Retina (tissue), 1 donor: Measurements from ENCODE around the gene LRSAM1.

Source experiments
- DNase-seq: peaks from one replicate; pipeline ENCODE4 v3.0.0-alpha.2; 2016

LRSAM1 gene

DNA sequence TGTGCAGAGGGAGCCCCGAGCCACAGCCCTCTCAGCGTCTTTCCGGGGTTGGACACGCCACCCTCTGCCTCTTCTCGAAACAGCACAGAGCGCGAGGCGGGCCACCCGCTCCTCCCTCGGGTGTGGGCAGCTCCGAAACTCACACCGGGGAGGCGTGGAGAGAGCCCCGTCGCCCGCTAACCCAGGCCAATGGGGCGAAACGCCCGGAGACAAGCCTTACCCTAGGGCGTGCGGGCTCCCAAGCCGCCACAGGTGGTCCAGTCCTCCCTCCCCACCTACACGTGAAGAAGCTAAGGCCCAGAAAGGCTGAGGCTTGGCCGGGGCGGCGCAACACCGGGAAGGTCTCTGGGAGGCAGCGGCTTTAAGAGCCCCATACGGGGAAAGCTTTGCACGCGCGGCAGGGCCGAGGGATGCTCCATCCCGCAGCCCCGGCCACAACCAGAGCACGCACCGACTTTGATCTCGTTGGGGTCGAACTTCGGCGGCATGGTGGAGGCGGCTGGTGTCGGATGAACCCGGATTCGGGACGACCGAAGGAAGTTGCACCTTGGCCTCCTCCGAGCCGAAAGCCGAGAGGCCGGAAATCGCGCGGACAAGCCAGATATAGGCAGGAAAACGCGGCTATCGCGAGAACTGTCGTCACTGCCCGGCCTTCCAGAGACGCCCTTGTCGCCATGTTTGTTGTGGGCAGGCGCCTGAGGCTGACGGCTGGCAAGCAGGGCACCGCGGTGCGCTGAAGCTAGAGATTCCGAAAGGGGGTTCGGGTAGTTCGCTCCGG, at the start of gene LRSAM1, which contains the start of gene RPL12:
TSS of gene LRSAM1 (plus strand) at position 681 of the 778 bp plus-strand sequence. CDS start 3,018 bp downstream, outside the sequence.
TSS of gene RPL12 (minus strand) at position 577 of the 778 bp plus-strand sequence. CDS start at position 488, 89 bp downstream.
- DNase-seq, result peak; percentile 99

DNA sequence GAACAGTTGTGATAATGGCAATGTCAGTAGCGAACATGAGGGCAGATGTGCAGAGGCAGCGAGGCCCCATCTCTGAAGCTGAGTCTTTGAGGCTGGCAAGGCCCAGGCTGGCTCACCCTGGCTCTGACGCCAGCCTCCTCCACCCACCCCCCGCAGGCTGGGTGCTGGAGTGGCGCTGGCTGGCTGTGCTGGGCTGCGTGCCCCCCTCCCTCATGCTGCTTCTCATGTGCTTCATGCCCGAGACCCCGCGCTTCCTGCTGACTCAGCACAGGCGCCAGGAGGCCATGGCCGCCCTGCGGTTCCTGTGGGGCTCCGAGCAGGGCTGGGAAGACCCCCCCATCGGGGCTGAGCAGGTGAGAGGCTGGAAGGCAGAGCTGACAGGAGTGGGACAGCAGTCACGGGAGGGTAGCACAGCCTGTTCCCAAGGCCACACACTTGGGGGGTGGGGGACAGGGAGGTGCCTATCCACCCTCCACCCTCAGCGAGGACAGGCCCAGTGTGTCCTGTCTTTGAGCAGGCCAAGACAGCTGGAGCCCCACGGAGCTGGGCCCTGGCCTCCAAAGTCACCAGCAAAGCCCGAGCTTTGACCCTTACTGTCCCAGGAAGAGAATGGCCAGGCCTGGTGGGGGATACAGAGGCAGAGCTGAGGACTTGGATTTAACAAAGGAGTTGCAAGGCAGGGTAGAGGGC, 48.8 kb upstream of the LRSAM1 start:
- no peak for DNase-seq

DNA sequence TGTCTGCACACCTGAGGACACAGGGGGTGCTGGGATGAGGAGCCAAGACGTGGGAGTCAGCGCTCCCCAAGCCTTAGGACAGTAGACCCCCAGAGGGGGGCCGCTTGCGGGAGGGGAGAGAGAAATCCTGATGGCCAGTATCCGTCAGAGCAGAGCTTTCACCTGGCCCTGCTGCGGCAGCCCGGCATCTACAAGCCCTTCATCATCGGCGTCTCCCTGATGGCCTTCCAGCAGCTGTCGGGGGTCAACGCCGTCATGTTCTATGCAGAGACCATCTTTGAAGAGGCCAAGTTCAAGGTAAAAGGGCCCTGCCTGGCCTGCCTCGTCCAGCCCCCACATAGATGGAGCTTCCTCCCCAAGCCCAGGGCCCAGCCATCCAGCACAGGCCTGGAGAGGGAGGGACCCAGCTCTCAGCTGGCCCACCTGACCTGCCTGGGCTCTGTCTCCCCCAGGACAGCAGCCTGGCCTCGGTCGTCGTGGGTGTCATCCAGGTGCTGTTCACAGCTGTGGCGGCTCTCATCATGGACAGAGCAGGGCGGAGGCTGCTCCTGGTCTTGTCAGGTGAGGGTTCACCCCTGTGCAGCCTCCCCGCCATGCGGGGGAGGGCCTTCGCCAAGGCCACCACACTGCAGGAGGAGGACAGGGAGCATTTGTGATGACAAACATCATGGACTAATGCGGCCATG, 47.7 kb upstream of the LRSAM1 start:
- DNase-seq, result no peak

DNA sequence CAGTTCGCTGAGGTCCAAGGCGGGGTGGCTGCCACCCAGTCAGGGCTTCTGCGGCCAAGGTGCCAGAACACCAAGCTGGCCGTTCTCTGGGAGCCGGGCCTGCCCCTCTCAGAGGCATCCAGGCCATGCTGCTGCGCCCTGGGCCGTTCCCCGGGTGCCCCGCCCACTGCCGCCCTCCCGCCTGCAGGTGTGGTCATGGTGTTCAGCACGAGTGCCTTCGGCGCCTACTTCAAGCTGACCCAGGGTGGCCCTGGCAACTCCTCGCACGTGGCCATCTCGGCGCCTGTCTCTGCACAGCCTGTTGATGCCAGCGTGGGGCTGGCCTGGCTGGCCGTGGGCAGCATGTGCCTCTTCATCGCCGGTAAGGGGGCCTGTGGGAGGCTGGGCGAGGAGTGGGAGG, 46.7 kb upstream of the LRSAM1 start:
- no peak for DNase-seq

DNA sequence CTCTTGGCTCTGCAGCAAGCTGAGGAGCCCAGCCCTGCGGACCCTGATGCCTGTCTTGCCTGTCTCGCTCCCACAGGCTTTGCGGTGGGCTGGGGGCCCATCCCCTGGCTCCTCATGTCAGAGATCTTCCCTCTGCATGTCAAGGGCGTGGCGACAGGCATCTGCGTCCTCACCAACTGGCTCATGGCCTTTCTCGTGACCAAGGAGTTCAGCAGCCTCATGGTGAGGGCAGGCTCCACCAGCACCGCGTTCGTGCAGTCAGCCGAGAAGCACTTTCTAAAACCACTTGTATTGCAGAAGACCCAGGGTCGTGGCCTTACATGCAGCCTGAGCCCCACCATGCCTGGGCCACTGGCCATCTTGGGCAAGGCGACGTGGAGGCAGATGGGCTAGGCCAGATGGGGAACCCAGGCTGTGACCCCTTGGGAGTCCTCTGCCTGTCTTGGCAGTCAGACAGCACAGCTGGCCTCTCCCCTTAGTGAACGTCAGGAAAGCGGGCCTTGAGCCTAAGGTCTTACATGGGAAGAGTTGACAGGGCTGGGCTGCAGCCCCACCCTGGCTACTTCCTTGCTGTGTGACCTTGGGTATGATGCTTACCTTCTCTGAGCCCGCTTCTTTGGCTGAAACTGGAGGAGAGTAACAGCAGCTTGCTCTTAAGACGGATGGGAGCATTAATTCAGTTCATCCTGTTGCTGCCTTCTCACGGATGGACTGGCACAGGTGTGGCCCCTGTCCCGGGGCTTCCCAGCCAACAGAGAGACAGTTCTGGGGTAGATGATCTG, 45.8 kb upstream of the LRSAM1 start:
- no peak for DNase-seq

DNA sequence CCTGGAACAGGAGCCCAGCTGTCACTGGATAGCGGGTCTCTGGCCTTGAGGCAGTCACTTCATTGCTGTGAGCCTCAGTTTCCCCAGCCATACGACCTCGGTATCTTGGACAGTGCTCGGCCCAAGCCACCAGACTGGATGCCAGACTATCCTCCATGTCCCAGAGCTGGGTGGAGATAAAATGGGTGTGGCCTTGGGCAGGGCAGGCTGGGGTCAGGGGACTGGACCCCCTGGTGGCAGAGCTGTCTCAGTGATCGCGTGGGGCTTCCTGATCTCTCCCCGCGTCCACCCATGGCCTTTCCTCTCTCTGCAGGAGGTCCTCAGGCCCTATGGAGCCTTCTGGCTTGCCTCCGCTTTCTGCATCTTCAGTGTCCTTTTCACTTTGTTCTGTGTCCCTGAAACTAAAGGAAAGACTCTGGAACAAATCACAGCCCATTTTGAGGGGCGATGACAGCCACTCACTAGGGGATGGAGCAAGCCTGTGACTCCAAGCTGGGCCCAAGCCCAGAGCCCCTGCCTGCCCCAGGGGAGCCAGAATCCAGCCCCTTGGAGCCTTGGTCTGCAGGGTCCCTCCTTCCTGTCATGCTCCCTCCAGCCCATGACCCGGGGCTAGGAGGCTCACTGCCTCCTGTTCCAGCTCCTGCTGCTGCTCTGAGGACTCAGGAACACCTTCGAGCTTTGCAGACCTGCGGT, 44.4 kb upstream of the LRSAM1 start:
- peak; percentile 72 for DNase-seq

DNA sequence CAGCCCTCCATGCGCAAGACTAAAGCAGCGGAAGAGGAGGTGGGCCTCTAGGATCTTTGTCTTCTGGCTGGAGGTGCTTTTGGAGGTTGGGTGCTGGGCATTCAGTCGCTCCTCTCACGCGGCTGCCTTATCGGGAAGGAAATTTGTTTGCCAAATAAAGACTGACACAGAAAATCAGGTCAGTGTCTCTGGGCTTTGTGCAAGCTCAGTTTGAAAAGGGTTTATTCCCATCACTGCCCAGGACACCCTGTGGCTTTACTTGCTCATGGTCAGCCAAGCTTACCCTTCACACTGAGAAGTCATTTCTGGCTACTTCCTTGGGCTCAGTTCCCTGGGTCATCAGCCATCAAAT, 43.8 kb upstream of the LRSAM1 start:
- no peak for DNase-seq

DNA sequence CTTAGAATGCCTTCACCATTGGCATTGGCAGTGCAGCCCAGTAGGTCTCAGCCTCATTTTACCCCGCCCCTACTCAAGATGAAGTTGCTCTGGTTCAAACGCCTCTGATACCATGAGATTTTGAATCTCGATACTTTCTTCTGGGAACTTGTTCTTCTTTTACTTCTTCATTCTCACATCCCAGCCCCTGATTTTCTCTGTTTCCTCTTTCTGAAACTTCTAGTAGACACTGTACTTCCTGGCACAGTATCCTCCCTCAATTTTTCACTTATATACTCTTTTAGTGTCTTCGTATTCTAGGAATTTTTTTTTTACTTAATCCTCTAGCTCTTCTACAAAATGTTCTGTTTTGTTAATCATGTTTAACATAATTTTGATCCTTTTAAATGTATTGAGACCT, 40.2 kb upstream of the LRSAM1 start:
- no peak for DNase-seq

DNA sequence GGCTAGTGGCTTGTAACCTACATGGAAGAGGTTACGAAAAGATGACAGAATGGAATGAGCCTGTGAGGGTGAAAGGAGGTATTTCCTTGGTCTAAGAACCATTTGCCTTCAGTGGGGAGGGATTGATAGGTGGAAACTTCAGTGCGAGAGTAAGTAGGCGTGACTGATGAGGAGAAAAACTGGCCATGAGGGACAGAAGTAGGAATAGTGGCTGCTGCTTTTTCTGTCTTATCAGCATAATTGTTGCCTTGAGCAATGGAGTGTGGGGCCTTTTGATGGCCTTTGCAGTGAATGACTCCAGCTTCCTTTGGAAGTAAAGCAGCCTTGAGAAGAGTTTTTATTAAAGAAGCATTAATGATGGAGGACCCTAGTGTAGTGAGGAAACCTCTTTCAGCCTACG, 36.2 kb upstream of the LRSAM1 start:
- no peak for DNase-seq

DNA sequence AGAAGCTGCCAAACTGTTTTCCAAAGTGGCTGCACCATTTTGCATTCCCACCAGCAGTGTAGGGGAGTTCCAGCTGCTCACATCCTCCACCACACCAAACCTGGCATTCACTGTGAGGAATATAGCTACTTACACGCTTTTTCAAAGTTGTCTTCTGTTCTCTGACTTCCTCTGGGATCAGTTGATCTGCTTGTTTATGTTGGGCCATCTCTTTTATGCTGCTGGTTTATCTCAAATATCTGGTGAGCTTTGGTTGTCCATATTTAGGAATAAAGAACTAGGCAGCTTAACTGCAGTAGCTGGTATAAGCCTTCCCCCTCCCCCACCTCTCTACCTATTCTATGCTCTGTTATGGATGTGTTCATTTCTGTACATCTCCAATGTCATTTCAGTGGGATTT, 35.7 kb upstream of the LRSAM1 start:
- no peak for DNase-seq

DNA sequence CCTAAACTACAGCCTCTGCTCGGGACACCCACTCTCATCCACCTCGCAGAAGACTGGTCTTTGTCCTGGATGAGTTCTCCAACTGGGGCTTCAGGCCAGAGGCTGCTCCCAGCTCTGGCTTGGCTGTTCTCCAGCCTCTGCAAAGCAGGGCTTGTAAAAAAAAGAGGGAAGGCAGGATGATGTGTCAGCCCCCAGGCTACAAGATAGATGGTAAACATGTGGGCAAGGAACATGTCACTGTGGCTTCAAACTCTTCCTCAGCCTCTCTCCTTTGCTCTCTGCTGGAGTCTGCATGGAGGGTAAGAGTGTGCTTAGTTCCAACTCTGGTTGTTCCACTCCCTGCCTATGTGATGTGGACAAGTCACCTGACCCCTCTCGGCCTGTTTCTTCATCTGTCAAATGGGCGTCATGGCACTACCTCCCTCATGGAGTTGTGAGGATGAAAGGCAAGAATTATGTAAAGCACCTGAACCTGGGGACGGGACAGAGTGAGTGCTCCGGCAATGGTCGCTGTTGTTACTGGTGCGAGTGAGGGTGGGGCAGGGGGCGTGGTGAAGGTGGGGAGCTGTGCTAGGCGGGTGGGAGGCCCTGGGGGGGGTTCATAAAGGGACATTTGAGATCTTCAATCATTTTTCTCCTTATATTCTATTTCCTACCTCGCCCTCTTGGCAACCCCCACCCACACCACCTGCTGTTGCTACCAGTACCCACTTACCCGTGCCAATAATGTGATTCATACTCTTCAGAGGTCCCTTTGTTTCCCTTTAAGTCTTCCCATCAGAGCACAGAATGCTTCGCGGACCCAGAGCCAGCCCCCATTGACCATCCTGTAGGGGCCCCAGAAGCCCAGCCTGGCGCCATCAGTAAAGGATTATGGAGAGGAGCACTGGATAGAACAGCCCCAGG, 33.9 kb upstream of the LRSAM1 start:
- no peak for DNase-seq

DNA sequence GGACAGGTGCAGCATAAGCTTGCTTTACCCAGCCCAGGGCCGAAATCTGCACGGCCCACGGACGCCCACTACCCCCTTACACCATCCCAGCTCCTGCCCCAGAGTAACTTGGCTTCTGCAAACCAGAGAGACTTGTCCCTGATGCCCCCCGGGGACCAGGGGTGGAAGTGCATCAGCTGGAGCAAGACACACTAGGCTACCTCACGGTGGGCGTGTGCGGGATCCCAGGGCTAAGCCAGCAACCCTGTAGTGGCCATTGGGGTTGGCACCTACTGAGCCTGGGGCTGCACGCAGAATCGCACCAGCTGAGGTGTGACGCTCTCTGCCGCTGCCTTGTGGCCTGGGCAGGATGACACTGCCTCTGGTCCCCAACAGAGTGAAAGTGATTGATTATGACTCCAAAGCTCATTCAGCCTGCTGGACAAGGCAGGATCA, 33.3 kb upstream of the LRSAM1 start:
- DNase-seq, result no peak

DNA sequence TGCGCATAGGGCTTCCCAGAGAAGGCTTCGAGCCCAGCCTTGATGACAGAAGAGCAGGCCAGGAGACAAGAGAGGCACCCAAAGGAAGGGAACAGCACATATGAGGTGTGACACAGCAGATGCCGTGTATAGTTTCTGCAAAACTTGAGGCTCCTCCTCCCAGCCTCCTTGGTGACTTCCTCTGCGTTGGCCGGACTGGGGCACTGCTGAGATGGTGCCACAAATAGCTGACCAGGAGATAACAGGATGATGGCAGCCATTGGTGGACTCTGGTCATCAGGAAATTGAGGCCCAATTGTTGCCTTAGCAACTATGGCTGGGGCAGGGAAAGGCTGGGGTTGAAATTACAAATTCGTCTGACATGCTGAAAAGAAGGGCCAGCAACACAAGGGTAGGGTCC, 32.0 kb upstream of the LRSAM1 start:
- DNase-seq, result no peak

DNA sequence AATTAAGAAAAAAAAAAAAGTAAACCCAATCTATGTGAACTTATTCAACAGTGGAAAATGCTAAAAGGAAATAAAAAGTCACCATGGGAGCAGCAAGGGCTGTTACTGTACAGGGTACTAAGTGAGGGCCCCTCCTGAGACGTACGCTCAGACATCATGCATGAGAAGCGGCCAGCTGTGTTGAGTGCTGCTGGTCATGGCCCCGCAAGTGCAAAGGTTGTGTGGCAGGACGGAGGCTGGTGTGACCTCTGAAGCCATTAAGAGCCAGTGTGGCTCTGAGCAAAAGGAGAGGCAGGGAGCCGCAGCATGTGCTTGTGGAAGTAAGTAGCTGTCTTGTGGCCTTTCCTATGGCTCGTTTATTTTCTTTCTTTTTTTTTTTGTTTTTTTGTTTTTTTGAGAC, 30.3 kb upstream of the LRSAM1 start:
- DNase-seq, result no peak

DNA sequence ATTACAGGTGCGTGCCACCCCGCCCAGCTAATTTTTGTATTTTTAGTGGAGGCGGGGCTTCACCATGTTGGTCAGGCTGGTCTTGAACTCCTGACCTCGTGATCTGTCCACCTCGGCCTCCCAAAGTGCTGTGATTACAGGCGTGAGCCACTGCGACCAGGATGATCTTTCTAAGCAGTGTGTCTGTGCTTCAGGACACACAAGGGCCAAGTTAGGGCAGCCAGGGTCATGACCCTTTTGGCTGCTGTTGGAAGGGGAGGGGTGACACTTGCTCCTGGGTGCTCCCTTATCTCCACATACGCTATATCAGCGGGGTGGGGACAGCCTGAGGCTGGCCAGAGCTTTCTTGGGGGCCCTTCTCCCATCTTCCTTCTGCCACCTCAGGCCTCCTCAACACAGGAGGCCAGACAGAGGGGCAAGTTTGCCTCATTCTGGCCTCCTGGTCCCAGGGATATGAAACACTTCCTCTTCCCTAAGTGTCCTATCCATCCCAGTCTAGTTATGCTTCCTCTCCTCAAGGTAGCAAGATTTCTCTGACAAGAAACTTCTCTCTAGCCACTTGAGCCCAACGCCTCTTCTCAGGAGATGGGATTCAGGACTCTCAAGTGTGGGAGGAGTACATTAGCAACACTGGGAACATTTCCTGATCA, 29.1 kb upstream of the LRSAM1 start:
- no peak for DNase-seq

DNA sequence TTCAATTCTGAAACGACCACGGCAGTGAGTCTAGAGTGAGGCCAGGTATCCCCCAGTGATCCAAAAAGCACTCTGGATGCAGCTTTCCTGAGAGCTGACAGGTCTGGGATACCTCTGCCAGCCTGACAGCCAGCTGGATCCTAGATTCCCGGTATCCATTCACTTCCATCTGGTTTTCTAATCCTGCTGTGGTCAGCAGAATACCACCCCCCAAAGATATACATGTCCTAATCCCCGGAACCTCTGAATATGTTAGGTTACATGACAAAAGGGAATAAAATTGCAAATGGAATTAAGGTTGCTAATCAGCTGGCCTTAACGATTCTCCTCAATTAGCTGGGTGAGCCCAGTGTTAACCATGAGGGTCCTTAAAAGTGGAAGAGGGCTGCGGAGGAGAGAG, 28.5 kb upstream of the LRSAM1 start:
- DNase-seq, result no peak

DNA sequence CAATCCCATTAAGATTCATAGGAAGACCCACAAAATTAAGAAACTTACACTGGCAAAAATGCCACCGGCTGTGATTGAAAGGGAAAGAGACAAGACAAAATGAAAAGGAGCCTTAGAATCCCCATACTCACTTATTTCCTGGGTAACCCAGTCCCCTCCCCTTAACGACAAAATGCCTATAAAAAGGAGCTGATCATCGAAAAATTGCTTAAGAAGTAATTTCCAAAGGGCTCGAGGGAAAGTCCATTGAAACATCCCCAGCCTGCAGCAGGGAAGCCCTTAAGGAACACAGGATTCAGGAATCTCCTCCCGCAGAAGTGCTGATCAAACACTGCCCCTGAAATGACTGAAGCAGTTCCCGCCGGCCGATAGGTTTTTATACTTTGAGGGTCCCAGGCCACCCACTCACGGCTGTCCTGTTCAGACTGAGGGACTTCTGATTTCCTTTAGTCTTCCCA, 27.8 kb upstream of the LRSAM1 start:
- no peak for DNase-seq

DNA sequence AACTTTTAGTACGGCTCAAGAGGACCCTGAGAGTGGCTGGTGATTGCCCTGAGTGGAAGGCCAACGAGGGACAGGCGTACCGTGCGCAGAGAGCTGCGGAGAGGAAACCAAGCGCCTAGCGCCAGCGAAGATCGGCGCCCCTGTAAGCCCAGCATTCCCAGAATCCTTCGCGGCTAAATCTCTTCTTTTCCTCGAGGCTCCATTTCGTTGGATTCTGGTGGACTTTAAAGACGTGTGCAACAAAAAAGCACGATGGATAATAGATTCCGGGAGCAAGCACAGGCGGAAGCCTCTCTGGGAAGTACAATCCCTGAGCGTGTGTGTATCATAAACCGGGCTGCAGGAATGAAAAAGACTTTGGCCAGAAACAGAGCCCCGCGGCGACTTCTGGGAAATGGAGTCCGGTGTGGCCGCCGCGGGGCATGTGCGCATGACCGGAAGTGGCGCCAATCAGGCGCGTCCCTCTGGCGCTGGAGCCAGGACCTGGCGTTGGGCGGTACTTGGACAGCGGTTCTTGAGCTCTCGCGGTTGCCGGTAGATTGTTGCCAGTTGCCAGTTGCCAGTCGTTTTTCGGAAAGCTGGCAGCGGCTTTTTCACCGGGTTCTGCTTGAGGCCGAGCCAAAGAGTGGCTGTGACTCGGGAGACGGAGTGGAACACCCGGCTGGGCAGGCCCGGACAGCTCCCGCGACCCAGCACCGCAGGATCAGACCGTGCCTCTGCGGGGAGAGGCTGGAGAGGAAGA, 27.2 kb upstream of the LRSAM1 start, which contains the start of gene ZNF79:
TSS of gene ZNF79 (plus strand) at position 449 of the 742 bp plus-strand sequence. CDS start 406 bp downstream, outside the sequence.
- peak; percentile 99 for DNase-seq

DNA sequence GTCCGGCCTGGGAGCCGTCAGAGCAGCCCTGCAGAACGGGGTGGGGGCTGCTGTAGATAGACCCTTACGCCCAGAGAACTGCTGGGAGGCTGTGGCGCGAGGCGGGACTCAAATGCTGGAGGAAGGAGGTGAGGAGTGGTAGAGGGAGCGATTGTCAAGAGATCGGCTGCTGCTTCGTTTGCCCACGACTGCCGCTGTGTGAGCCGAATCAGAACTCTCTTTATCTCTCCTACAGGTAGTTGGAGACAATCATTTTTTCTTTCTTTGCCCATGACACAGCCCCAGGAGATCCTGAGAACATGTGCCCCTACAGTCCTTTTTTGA, 26.7 kb upstream of the LRSAM1 start:
- no peak for DNase-seq

DNA sequence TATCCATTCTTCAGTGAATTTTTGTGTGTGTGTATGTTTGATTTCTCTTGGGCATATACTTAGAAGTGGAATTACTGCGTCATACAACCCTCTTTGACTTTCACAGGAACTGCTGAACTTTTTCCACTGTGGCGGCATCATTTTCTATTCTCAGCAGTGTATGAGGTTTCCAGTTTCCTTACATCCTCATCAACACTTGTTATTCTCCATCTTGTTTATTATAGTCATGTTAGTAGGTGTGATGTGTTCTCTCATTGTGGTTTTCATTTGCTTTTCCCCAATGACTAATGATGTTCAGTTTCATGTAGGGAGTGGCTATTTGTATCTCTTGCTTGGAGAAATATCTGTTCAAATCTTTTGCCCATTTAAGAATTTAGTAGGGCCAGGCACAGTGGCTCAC, 24.6 kb upstream of the LRSAM1 start:
- no peak for DNase-seq
